Suprapubic skin (tissue), 4 donors: ENCODE results near the gene NKAIN1. TPM values are rescaled to one million over a fixed set of nuclear protein-coding genes. Genes with fewer than 3 reads are reported as not detected.

Experiments
- DNase-seq, 2 donors: peaks; one replicate each; pipeline ENCODE4 v3.0.0-alpha.2; 2019; ENCODE audit warnings: low spot score in 2 of 2
- H3K27ac ChIP-seq: fragments of 200-600 bp; sonication (generic); one replicate; pipeline ENCODE4 v1.5.1; 2019
- H3K27me3 ChIP-seq: fragments of 200-600 bp; sonication (generic); one replicate; pipeline ENCODE4 v1.5.1; 2019
- H3K36me3 ChIP-seq: fragments of 200-600 bp; sonication (generic); one replicate; pipeline ENCODE4 v1.5.1; 2019
- H3K4me1 ChIP-seq: fragments of 200-600 bp; sonication (generic); one replicate; pipeline ENCODE4 v1.5.1; 2019
- H3K4me3 ChIP-seq: fragments of 200-600 bp; sonication (generic); one replicate; pipeline ENCODE4 v1.5.1; 2019; ENCODE audit warnings: mild to moderate bottlenecking
- H3K9me3 ChIP-seq: fragments of 200-600 bp; sonication (generic); one replicate; pipeline ENCODE4 v1.5.1; 2019
- EP300 ChIP-seq: sonication (generic); formaldehyde crosslinking; IDR thresholded peaks from one replicate; pipeline ENCODE4 v1.6.1; 2017; ENCODE audit warnings: antibody characterized with exemption
- POLR2A ChIP-seq, 2 donors: fragments of 450-650 bp; IDR thresholded peaks; one replicate each; pipeline ENCODE4 v1.6.1; 2017; ENCODE audit warnings: antibody characterized with exemption in 2 of 2, mild to moderate bottlenecking in 2 of 2, moderate library complexity in 2 of 2
- POLR2AphosphoS5 ChIP-seq, 3 donors: sonication (generic); formaldehyde crosslinking; IDR thresholded peaks; one replicate each; pipeline ENCODE4 v1.6.1; 2017; ENCODE audit warnings: antibody characterized with exemption in 3 of 3
- whole genome bisulfite sequencing: methylation state at CpG from one replicate; pipeline ENCODE4 v1.1.5; 2018; 5-methylcytosine and 5-hydroxymethylcytosine counted together
- total RNA-seq, 4 donors: library from RNA; depleted of rRNA; stranded (reverse); fragments of >200 nt; gene quantifications; one replicate each; pipeline ENCODE4 v1.1.0, GENCODE V29; 2016
- TF ChIP-seq, protein P1 (sequence below), 2 donors: fragments of 200-600 bp in 1 of 2; fragments of 450-650 bp in 1 of 2; sonication (generic) in 1 of 2; IDR thresholded peaks; one replicate each; pipeline ENCODE4 v1.5.1; 2016 to 2019; ENCODE audit warnings: antibody characterized with exemption in 2 of 2, mild to moderate bottlenecking in 1 of 2, moderate library complexity in 1 of 2

NKAIN1 gene
- total RNA-seq, 4 donors from 2014 or later, result 0.64 to 2.5 (median 1.5) TPM

DNA sequence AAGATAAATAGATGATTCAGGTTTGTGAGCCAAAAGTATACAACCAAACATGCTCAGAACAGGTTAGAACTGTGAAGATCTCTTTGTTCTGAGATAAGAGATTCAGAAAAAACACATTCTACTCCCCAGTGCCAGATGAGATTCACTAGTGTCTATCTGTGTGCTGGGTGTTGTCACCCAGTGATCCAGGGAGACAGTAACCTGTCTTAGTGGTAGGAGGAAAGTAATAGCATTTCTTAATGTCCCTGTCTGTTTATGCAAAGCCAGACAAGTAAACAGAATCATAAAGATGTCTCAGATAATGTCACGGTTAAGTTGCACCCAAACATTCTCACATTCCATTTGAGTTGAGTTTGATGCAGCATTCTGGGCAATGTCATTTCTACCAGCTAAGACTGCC lies 18.9 kb upstream of the NKAIN1 start:
- no peak overlapping the region for H3K27ac ChIP-seq
- no peaks in the 10 kb centered on the region for H3K4me1 ChIP-seq
- 65% methylated on average over 1 of the region's 1 CpG for WGBS
- H3K4me3 ChIP-seq, result no peak overlapping the region
- no peaks in the 10 kb centered on the region for H3K9me3 ChIP-seq
- peaks cover 56% of the 10 kb centered on the region for H3K36me3 ChIP-seq
- TF ChIP-seq, protein P1, sequence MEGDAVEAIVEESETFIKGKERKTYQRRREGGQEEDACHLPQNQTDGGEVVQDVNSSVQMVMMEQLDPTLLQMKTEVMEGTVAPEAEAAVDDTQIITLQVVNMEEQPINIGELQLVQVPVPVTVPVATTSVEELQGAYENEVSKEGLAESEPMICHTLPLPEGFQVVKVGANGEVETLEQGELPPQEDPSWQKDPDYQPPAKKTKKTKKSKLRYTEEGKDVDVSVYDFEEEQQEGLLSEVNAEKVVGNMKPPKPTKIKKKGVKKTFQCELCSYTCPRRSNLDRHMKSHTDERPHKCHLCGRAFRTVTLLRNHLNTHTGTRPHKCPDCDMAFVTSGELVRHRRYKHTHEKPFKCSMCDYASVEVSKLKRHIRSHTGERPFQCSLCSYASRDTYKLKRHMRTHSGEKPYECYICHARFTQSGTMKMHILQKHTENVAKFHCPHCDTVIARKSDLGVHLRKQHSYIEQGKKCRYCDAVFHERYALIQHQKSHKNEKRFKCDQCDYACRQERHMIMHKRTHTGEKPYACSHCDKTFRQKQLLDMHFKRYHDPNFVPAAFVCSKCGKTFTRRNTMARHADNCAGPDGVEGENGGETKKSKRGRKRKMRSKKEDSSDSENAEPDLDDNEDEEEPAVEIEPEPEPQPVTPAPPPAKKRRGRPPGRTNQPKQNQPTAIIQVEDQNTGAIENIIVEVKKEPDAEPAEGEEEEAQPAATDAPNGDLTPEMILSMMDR (IDR thresholded peaks at IDR 0.05), result no peak
- H3K27me3 ChIP-seq, result no peaks in the 10 kb centered on the region
- DNase-seq, result no peak

DNA sequence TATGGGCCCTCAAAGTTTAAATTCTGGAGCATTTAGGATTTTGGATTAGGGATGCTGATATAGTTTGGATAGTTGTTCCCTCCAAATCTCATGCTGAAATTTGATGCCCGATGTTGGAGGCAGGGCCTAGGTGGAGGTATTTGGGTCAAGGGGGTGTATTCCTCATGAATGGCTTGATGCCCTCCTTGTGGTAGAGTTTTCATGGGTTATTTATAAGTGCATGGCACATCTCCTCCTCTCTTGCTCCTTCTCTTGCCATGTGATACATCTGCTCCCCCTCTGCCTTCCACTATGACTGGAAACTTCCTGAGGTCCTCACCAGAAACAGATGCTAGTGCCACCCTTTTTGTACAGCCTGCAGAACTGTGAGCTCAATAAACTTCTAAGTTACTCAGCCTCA lies 17.5 kb upstream of the NKAIN1 start:
- Histone ChIP-seq H3K27ac (no peak overlapping the region), H3K36me3 (peaks cover 48% of the 10 kb centered on the region), H3K27me3 (no peaks in the 10 kb centered on the region), H3K9me3 (no peaks in the 10 kb centered on the region), H3K4me3 (no peak overlapping the region), H3K4me1 (no peaks in the 10 kb centered on the region)
- 88% methylated on average over 1 of the region's 1 CpG for whole genome bisulfite sequencing
- no peak for DNase-seq
- TF ChIP-seq, protein P1 (IDR thresholded peaks at IDR 0.05), result no peak
- TF ChIP-seq POLR2AphosphoS5 (IDR thresholded peaks at IDR 0.05) (no peak), EP300 (no peak), POLR2A (IDR thresholded peaks at IDR 0.05) (no peak)

DNA sequence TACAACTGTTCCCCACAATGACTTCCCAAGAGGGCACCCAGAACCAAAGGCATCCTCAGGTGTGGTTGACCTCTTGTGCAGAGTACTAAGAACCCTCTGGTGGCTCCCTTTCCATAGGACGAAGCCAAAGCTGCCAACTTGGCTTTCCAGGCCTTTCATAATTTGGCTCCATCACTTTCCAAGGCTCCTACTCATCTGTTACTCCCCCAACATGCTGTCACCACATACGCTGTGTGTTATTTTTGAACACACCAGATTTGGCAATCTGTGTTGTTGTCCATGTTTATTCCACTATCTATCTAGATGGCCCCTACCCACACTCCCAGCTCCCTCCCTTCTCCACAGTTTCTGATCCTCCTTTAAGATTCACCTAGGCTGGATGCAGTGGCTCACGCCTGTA lies 10.2 kb upstream of the NKAIN1 start:
- DNase-seq, result no peak
- Histone ChIP-seq H3K27ac (no peak overlapping the region), H3K9me3 (no peaks in the 10 kb centered on the region), H3K36me3 (no peaks in the 10 kb centered on the region), H3K27me3 (no peaks in the 10 kb centered on the region), H3K4me3 (no peak overlapping the region), H3K4me1 (no peaks in the 10 kb centered on the region)
- 92% methylated on average over 3 of the region's 3 CpGs for WGBS
- TF ChIP-seq, protein P1 (IDR thresholded peaks at IDR 0.05), result no peak
- TF ChIP-seq POLR2A (IDR thresholded peaks at IDR 0.05), result no peak

DNA sequence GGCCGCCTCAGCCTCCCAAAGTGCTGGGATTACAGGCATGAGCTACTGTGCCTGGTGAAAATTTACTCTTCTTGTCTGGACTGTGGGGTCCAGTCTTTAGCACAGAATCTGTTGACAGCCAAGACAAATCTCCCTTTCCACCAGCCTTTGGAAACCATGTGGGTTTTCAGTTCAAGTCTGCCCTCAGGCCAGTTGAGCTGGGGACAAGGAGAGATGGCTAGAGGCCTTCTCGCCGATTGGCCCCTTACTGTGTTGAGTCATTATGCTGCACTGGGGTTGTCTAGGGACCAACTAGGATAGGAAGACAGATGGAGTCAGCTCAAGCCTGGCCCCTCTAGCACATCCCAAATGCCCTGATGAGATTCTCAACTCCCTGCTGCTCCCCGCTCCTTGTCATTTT lies 8.6 kb upstream of the NKAIN1 start:
- Histone ChIP-seq H3K27ac (no peak overlapping the region), H3K4me3 (no peak overlapping the region), H3K9me3 (no peaks in the 10 kb centered on the region), H3K4me1 (no peaks in the 10 kb centered on the region), H3K36me3 (no peaks in the 10 kb centered on the region), H3K27me3 (no peaks in the 10 kb centered on the region)
- 96% methylated on average over 4 of the region's 4 CpGs for WGBS
- no peak for DNase-seq
- TF ChIP-seq POLR2A (IDR thresholded peaks at IDR 0.05) (no peak), EP300 (no peak), POLR2AphosphoS5 (IDR thresholded peaks at IDR 0.05) (no peak)
- TF ChIP-seq, protein P1 (IDR thresholded peaks at IDR 0.05), result no peak

DNA sequence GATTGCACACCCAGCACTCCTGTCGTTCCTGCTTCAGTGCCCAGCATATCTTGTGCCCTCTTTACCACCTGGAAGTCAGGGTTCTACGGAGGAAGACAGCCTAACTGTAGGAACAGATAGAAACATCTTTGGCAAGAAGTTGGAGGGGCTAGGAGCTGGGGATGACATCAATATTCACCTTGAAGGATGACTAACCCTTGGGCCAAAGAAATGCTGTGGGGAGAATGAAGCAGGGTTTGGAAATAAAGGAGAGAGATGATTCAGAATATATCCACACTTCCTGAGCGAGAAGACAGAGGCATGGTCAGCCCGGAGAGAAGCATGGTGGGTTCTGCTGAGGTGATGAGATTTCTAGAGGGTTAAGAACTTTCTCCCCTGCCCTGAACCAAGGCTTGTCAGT lies 4.6 kb upstream of the NKAIN1 start:
- peaks cover 20% of the 10 kb centered on the region for H3K27me3 ChIP-seq
- H3K4me3 ChIP-seq, result no peak overlapping the region
- H3K36me3 ChIP-seq, result no peaks in the 10 kb centered on the region
- 69% methylated on average over 4 of the region's 4 CpGs for WGBS
- peaks cover 7% of the 10 kb centered on the region for H3K4me1 ChIP-seq
- H3K9me3 ChIP-seq, result no peaks in the 10 kb centered on the region
- TF ChIP-seq POLR2AphosphoS5 (IDR thresholded peaks at IDR 0.05) (no peak), POLR2A (IDR thresholded peaks at IDR 0.05) (no peak), EP300 (no peak)
- TF ChIP-seq, protein P1 (IDR thresholded peaks at IDR 0.05), result no peak
- H3K27ac ChIP-seq, result no peak overlapping the region
- no peak for DNase-seq
